Muscle layer of duodenum (tissue), 2 donors: ENCODE results near the gene TMEM69.
"Not testable (repeated sequence)": the region's sequence is repeated elsewhere in the genome, so short reads cannot be mapped to it uniquely, and the experiment has no call there.

Experiments used
- H3K27ac ChIP-seq: one replicate; pipeline ENCODE4 v1.7.0; 2013; ENCODE audit warnings: mild to moderate bottlenecking, low read length
- H3K27me3 ChIP-seq: one replicate; pipeline ENCODE4 v1.7.0; 2013; ENCODE audit warnings: low read depth, mild to moderate bottlenecking, control low read depth, low read length
- H3K36me3 ChIP-seq, 2 donors: one replicate each; pipeline ENCODE4 v1.7.0; 2013; ENCODE audit warnings: low read length in 2 of 2, control low read depth in 1 of 2, mild to moderate bottlenecking in 1 of 2; ENCODE audit not compliant: insufficient read depth in 2 of 2, control insufficient read depth in 1 of 2
- H3K4me1 ChIP-seq, 2 donors: one replicate each; pipeline ENCODE4 v1.7.0; 2013; ENCODE audit warnings: low read length in 2 of 2, mild to moderate bottlenecking in 2 of 2, control low read depth in 1 of 2, moderate library complexity in 1 of 2; ENCODE audit not compliant: insufficient read depth in 2 of 2, control insufficient read depth in 1 of 2
- H3K4me3 ChIP-seq, 2 donors: one replicate each; pipeline ENCODE4 v1.7.0; 2013; ENCODE audit warnings: low read length in 2 of 2, low read depth in 1 of 2, mild to moderate bottlenecking in 1 of 2
- H3K9me3 ChIP-seq, 2 donors: one replicate each; pipeline ENCODE4 v1.7.0; 2013; ENCODE audit warnings: low read length in 2 of 2, control low read depth in 1 of 2, mild to moderate bottlenecking in 1 of 2; ENCODE audit not compliant: control insufficient read depth in 1 of 2
- donor health status: healthy.

TMEM69 gene

GRCh38 chr1:45660336-45660735 is 27.6 kb upstream of the TMEM69 start:
- no peaks in the 10 kb centered on the region for H3K27me3 ChIP-seq
- peaks cover 43% of the 10 kb centered on the region in 2 donors for H3K36me3 ChIP-seq
- no peak overlapping the region for H3K27ac ChIP-seq
- peaks cover 0 to 4% of the 10 kb centered on the region in 2 donors for H3K4me1 ChIP-seq
- H3K4me3 ChIP-seq, result no peak overlapping the region
- no peaks in the 10 kb centered on the region for H3K9me3 ChIP-seq

GRCh38 chr1:45666836-45667235 is 21.1 kb upstream of the TMEM69 start:
- no peak overlapping the region for H3K27ac ChIP-seq
- H3K4me3 ChIP-seq, result no peak overlapping the region
- H3K4me1 ChIP-seq, result peaks cover 0 to 35% of the 10 kb centered on the region in 2 donors
- H3K27me3 ChIP-seq, result no peaks in the 10 kb centered on the region
- H3K9me3 ChIP-seq, result no peaks in the 10 kb centered on the region
- no peaks in the 10 kb centered on the region for H3K36me3 ChIP-seq

- H3K4me1 ChIP-seq, result peaks cover 0 to 36% of the 10 kb centered on the region in 2 donors
- no peaks in the 10 kb centered on the region for H3K9me3 ChIP-seq
- H3K4me3 ChIP-seq, result no peak overlapping the region
- H3K27me3 ChIP-seq, result no peaks in the 10 kb centered on the region
- H3K36me3 ChIP-seq, result no peaks in the 10 kb centered on the region
- no peak overlapping the region for H3K27ac ChIP-seq
Measured at GRCh38 chr1:45667321-45668111, 20.5 kb upstream of the TMEM69 start.

GRCh38 chr1:45668526-45668925 is 19.5 kb upstream of the TMEM69 start:
- Histone ChIP-seq H3K27me3 (no peaks in the 10 kb centered on the region), H3K4me3 (no peak overlapping the region), H3K4me1 (peaks cover 0 to 40% of the 10 kb centered on the region in 2 donors), H3K27ac (no peak overlapping the region), H3K36me3 (no peaks in the 10 kb centered on the region), H3K9me3 (no peaks in the 10 kb centered on the region)

DNA sequence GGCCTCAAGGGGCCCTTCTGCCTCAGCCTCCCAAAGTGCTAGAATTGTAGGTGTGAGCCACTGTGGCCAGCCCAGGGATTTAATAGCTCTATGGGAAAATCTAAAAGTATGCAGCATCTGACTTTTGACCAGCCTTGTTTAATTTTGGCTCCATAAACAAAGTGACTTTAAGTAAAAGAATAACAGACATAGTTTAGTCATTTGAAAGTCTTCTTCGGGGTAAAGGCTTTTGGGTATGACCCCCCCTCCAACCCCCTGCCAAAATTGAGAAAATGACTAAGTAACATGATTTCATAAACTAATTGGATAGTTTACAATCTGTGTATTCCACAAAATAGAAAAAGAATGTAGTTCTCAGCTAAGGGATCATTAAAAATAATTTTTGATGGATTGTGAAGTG is 18.6 kb upstream of the TMEM69 start:
- H3K36me3 ChIP-seq, result no peaks in the 10 kb centered on the region
- H3K27me3 ChIP-seq, result no peaks in the 10 kb centered on the region
- no peak overlapping the region for H3K27ac ChIP-seq
- peaks cover 0 to 40% of the 10 kb centered on the region in 2 donors for H3K4me1 ChIP-seq
- H3K9me3 ChIP-seq, result no peaks in the 10 kb centered on the region
- no peak overlapping the region for H3K4me3 ChIP-seq

DNA sequence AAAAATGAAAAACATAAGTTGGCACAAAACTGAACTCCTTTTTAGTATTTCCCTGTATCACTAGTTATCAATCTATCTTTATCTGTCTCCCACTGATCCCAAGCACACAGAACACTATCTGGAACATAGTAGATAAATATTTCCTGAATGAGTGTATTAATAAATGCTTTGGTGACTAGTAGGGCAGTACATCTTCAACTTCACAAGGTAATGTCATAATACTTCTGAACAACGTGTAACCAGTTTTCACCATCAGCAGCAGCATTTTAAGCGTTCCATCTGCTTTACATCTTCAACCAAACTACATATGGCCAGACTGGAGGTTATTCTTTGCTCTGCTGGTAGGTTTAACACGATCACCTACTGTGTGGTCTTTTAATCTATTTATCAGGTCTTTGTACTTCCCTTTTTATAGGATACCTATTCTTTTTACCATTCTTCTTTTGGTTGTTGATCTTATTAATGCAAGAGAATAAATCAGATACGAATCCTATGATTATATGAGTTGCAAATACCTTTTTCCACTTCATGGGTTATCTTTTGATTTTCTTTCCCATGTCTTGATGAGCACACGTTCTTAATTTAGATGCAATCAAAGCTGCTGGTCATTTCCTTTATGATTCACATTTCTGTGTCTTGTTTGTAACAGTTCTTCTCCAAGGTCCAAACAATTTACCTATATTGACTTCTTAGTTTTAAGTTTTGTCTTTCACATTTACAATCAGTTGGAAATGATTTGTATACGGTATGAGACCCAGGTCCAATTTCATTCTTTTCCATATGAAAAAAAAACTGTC is 17.9 kb upstream of the TMEM69 start:
- no peaks in the 10 kb centered on the region for H3K36me3 ChIP-seq
- no peaks in the 10 kb centered on the region for H3K9me3 ChIP-seq
- peaks cover 0 to 40% of the 10 kb centered on the region in 2 donors for H3K4me1 ChIP-seq
- no peak overlapping the region for H3K27ac ChIP-seq
- no peak overlapping the region for H3K4me3 ChIP-seq
- H3K27me3 ChIP-seq, result no peaks in the 10 kb centered on the region

GRCh38 chr1:45673956-45674355 is 14.0 kb upstream of the TMEM69 start:
- no peak overlapping the region for H3K4me3 ChIP-seq
- H3K9me3 ChIP-seq, result no peaks in the 10 kb centered on the region
- no peak overlapping the region for H3K27ac ChIP-seq
- peaks cover under 1 to 47% of the 10 kb centered on the region in 2 donors for H3K4me1 ChIP-seq
- no peaks in the 10 kb centered on the region for H3K27me3 ChIP-seq
- H3K36me3 ChIP-seq, result no peaks in the 10 kb centered on the region

DNA sequence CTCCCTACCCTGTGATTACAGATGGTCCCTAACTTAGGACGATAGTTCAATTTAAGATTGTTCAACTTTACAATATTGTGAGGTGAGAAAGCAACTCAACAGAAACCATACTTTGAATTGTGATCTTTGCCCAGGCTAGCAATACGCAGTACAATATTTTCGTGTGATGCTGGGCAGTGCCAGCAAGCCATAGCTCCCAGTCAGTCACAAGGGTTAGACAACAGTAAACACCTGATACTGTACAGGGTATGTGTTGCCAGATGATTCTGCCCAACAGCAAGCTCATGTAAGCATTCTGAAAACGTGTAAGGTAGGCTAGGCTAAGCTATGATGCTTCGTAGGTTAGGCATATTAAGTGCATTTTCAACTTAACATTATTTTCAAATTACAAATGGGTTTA is 13.5 kb upstream of the TMEM69 start:
- Histone ChIP-seq H3K27me3 (no peaks in the 10 kb centered on the region), H3K4me1 (peaks cover 6 to 47% of the 10 kb centered on the region in 2 donors), H3K4me3 (no peak overlapping the region), H3K9me3 (no peaks in the 10 kb centered on the region), H3K27ac (no peak overlapping the region), H3K36me3 (no peaks in the 10 kb centered on the region)

DNA sequence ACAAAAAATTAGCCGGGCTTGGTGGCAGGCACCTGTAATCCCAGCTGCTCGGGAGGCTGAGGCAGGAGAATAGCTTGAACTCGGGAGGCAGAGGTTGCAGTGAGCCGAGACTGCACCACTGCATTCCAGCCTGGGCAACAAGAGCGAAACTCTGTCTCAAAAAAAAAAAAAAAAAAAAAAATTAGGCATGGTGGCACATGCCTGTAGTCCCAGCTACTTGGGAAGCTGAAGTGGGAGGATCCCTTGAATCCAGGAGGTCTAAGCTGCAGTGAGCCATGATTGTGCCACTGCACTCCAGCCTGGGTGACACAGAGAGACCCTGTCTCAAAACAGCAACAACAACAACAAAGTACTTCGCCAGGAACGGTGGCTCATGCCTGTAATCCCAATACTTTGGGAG is 11.4 kb upstream of the TMEM69 start:
- not testable (repeated sequence) for H3K36me3 ChIP-seq, H3K4me3 ChIP-seq, H3K9me3 ChIP-seq, H3K27ac ChIP-seq, H3K27me3 ChIP-seq
- peaks cover 17 to 55% of the 10 kb centered on the region in 2 donors for H3K4me1 ChIP-seq

DNA sequence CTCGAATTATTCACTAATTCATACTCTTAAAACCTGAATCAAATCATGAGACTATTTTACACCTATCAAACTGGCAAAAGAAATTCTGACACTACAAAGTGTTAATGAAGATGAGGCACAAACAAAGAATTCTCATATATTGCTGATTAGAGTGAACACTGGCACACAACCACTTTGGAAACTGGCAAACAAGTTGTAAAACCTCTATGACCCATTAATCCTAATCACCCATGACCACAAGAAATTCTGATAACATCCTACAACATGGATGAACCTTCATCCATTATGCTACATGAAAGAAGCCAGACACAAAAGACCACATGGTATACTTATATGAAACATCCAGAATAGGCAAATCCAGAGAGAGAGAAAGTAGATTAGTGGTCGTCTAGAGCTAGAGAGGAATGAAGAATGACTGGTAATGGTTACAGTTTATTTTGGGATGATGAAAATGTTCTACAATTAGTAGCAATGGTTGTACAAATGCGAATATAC is 10.2 kb upstream of the TMEM69 start:
- H3K36me3 ChIP-seq, result no peaks in the 10 kb centered on the region
- H3K27ac ChIP-seq, result no peak overlapping the region
- H3K9me3 ChIP-seq, result no peaks in the 10 kb centered on the region
- H3K27me3 ChIP-seq, result no peaks in the 10 kb centered on the region
- H3K4me1 ChIP-seq, result peaks cover 23 to 63% of the 10 kb centered on the region in 2 donors
- H3K4me3 ChIP-seq, result no peak overlapping the region

GRCh38 chr1:45678489-45678888 is 9.5 kb upstream of the TMEM69 start:
- Histone ChIP-seq H3K9me3 (no peaks in the 10 kb centered on the region), H3K36me3 (no peaks in the 10 kb centered on the region), H3K4me1 (peaks cover 24 to 67% of the 10 kb centered on the region in 2 donors), H3K27me3 (no peaks in the 10 kb centered on the region), H3K4me3 (no peak overlapping the region), H3K27ac (no peak overlapping the region)
